ENCODE data around the gene CARD16.

CARD16 gene

GRCh38 chr11:105023003-105023402 is 22.1 kb downstream of the CARD16 start, which contains the start of gene CASP5:
TSS of gene CASP5 (minus strand) at chr11:105023168. CDS start at chr11:105023136, 32 bp downstream.
- H3K9me2 ChIP-seq (replicated peaks; ENCODE audit: control insufficient read depth, low read length): no peaks in the 10 kb centered on the region
- 0 out of 2 replicates have a peak, but pooled peaks cover 5% of the 10 kb centered on the region for H3K4me1 ChIP-seq (ENCODE audit: control insufficient read depth, low read length)
- H3K4me2 ChIP-seq (ENCODE audit: low read length): no peak within 1 kb of the TSS
- no peak for TF ChIP-seq CTCF (IDR thresholded peaks at IDR 0.05; ENCODE audit: low read depth, low read length, poor library complexity, severe bottlenecking)
- no peak for TF ChIP-seq EZH2phosphoT487 (IDR thresholded peaks at IDR 0.05; ENCODE audit: borderline replicate concordance, low read length)
- no peaks in the 10 kb centered on the region for H4K20me1 ChIP-seq (ENCODE audit: control insufficient read depth, insufficient read depth, low read depth, low read length)
- no peak within 1 kb of the TSS for H3K27ac ChIP-seq (ENCODE audit: low read depth, low read length)
- H3K27me3 ChIP-seq (ENCODE audit: control insufficient read depth, low read length): no peaks in the 10 kb centered on the region
- H3K4me3 ChIP-seq (ENCODE audit: low read length): no peak within 1 kb of the TSS
- no peaks in the 10 kb centered on the region for H3K9me3 ChIP-seq (ENCODE audit: control insufficient read depth, insufficient read depth, low read length)
- no peaks in the 10 kb centered on the region for H3K36me3 ChIP-seq (ENCODE audit: control insufficient read depth, low read length)
- H3F3A ChIP-seq (ENCODE audit: control insufficient read depth, insufficient read depth): no peaks in the 10 kb centered on the region
- no peaks in the 10 kb centered on the region for H3K79me2 ChIP-seq (ENCODE audit: control insufficient read depth, low read length)

GRCh38 chr11:105022527-105022926 is 22.6 kb downstream of the CARD16 start:
- H3F3A ChIP-seq (ENCODE audit: control insufficient read depth, insufficient read depth): no peaks in the 10 kb centered on the region
- no peak overlapping the region for H3K4me3 ChIP-seq (ENCODE audit: low read length)
- no peaks in the 10 kb centered on the region for H4K20me1 ChIP-seq (ENCODE audit: control insufficient read depth, insufficient read depth, low read depth, low read length)
- H3K4me1 ChIP-seq (ENCODE audit: control insufficient read depth, low read length): 0 out of 2 replicates have a peak, but pooled peaks cover 5% of the 10 kb centered on the region
- no peaks in the 10 kb centered on the region for H3K36me3 ChIP-seq (ENCODE audit: control insufficient read depth, low read length)
- H3K9me3 ChIP-seq (ENCODE audit: control insufficient read depth, insufficient read depth, low read length): no peaks in the 10 kb centered on the region
- H3K4me2 ChIP-seq (ENCODE audit: low read length): no peak overlapping the region
- H3K27ac ChIP-seq (ENCODE audit: low read depth, low read length): no peak overlapping the region
- H3K27me3 ChIP-seq (ENCODE audit: control insufficient read depth, low read length): no peaks in the 10 kb centered on the region
- no peaks in the 10 kb centered on the region for H3K9me2 ChIP-seq (replicated peaks; ENCODE audit: control insufficient read depth, low read length)
- H3K79me2 ChIP-seq (ENCODE audit: control insufficient read depth, low read length): no peaks in the 10 kb centered on the region
- TF ChIP-seq CTCF (IDR thresholded peaks at IDR 0.05; ENCODE audit: low read depth, low read length, poor library complexity, severe bottlenecking): no peak
- no peak for TF ChIP-seq EZH2phosphoT487 (IDR thresholded peaks at IDR 0.05; ENCODE audit: borderline replicate concordance, low read length)

GRCh38 chr11:105007463-105007862 is 37.7 kb downstream of the CARD16 start:
- Histone ChIP-seq H3K9me3 (ENCODE audit: control insufficient read depth, insufficient read depth, low read length) (no peaks in the 10 kb centered on the region), H3K4me1 (ENCODE audit: control insufficient read depth, low read length) (no peaks in the 10 kb centered on the region), H4K20me1 (ENCODE audit: control insufficient read depth, insufficient read depth, low read depth, low read length) (no peaks in the 10 kb centered on the region), H3K4me3 (ENCODE audit: low read length) (no peak overlapping the region), H3K27ac (ENCODE audit: low read depth, low read length) (no peak overlapping the region), H3F3A (ENCODE audit: control insufficient read depth, insufficient read depth) (no peaks in the 10 kb centered on the region), H3K36me3 (ENCODE audit: control insufficient read depth, low read length) (no peaks in the 10 kb centered on the region), H3K79me2 (ENCODE audit: control insufficient read depth, low read length) (no peaks in the 10 kb centered on the region), H3K4me2 (ENCODE audit: low read length) (no peak overlapping the region), H3K27me3 (ENCODE audit: control insufficient read depth, low read length) (no peaks in the 10 kb centered on the region), H3K9me2 (replicated peaks; ENCODE audit: control insufficient read depth, low read length) (no peaks in the 10 kb centered on the region)
- TF ChIP-seq CTCF (IDR thresholded peaks at IDR 0.05; ENCODE audit: low read depth, low read length, poor library complexity, severe bottlenecking) (no peak), EZH2phosphoT487 (IDR thresholded peaks at IDR 0.05; ENCODE audit: borderline replicate concordance, low read length) (no peak)

All from DOHH2 (cell line).